A549 (cell line): Measurements from ENCODE around the gene CARD14.

Source experiments
- CHD2 ChIP-seq: fragments of 150-350 bp; IDR thresholded peaks from 2 replicates; pipeline ENCODE4 v1.6.1; 2014; ENCODE audit warnings: low read length; ENCODE audit not compliant: partially characterized antibody
- JUN ChIP-seq, 2 experiments: fragments of >200 bp; sonication (Bioruptor Twin); formaldehyde crosslinking; IDR thresholded peaks; 2 replicates in 1 of 2; 3 replicates in 1 of 2; pipeline ENCODE4 v1.6.1; 2016 to 2017
- JUNB ChIP-seq: fragments of >200 bp; sonication (Bioruptor Twin); formaldehyde crosslinking; IDR thresholded peaks from 2 replicates; pipeline ENCODE4 v1.6.1; 2016
- KDM5A ChIP-seq: fragments of 200-600 bp; sonication (generic); IDR thresholded peaks from 2 replicates; pipeline ENCODE4 v1.6.1; 2016; ENCODE audit warnings: antibody characterized with exemption, mild to moderate bottlenecking
- NR3C1 ChIP-seq: fragments of >200 bp; sonication (Bioruptor Twin); formaldehyde crosslinking; IDR thresholded peaks from 3 replicates; pipeline ENCODE4 v1.6.1; 2017
- POLR2A ChIP-seq: IDR thresholded peaks from 2 replicates; pipeline ENCODE4 v1.6.1; 2012; ENCODE audit warnings: mild to moderate bottlenecking, low read length
- ZSCAN20 ChIP-seq: fragments of 250-450 bp; sonication (Bioruptor Pico); IDR thresholded peaks from 2 replicates; pipeline ENCODE4 v1.8.0; 2022; ENCODE audit warnings: mild to moderate bottlenecking, moderate library complexity
- TF ChIP-seq, protein P1 (sequence below): fragments of >200 bp; sonication (Bioruptor Twin); formaldehyde crosslinking; IDR thresholded peaks from 3 replicates; pipeline ENCODE4 v1.5.1; 2016
- TF ChIP-seq, protein P2 (sequence below): IDR thresholded peaks from 2 replicates; pipeline ENCODE4 v1.6.1; 2012
- TF ChIP-seq, protein P3 (sequence below): fragments of >200 bp; sonication (Bioruptor Twin); formaldehyde crosslinking; IDR thresholded peaks from 3 replicates; pipeline ENCODE4 v1.6.1; 2016

DNA sequence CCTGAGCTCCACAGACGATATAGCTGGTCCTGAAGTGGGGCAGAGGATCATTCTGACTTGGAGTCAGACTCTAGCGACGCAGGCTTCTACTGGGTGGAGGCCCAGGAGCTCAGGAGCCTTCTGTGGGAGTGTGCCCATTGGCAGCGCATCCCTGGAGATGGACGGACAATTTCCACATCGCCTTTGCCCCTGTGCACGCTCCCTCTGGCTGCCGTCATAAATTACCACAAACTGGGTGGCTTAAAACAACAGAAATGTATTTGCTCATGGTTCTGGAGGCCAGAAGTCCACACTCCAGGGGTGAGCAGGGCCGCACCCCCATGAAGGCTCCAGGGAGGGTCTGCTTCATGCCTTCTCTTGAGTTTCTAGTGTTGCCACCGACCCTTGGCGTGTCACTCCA, 6.9 kb downstream of the CARD14 start:
- TF ChIP-seq, protein P1, sequence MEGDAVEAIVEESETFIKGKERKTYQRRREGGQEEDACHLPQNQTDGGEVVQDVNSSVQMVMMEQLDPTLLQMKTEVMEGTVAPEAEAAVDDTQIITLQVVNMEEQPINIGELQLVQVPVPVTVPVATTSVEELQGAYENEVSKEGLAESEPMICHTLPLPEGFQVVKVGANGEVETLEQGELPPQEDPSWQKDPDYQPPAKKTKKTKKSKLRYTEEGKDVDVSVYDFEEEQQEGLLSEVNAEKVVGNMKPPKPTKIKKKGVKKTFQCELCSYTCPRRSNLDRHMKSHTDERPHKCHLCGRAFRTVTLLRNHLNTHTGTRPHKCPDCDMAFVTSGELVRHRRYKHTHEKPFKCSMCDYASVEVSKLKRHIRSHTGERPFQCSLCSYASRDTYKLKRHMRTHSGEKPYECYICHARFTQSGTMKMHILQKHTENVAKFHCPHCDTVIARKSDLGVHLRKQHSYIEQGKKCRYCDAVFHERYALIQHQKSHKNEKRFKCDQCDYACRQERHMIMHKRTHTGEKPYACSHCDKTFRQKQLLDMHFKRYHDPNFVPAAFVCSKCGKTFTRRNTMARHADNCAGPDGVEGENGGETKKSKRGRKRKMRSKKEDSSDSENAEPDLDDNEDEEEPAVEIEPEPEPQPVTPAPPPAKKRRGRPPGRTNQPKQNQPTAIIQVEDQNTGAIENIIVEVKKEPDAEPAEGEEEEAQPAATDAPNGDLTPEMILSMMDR, result no peak
- TF ChIP-seq CHD2 (no peak), KDM5A (no peak), NR3C1 (no peak), JUNB (no peak), POLR2A (no peak), JUN (IDR thresholded peaks at IDR 0.05) (no peak), ZSCAN20 (CRISPR knock-in tag) (no peak)
- TF ChIP-seq, protein P2, sequence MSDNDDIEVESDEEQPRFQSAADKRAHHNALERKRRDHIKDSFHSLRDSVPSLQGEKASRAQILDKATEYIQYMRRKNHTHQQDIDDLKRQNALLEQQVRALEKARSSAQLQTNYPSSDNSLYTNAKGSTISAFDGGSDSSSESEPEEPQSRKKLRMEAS, result no peak
- TF ChIP-seq, protein P3, sequence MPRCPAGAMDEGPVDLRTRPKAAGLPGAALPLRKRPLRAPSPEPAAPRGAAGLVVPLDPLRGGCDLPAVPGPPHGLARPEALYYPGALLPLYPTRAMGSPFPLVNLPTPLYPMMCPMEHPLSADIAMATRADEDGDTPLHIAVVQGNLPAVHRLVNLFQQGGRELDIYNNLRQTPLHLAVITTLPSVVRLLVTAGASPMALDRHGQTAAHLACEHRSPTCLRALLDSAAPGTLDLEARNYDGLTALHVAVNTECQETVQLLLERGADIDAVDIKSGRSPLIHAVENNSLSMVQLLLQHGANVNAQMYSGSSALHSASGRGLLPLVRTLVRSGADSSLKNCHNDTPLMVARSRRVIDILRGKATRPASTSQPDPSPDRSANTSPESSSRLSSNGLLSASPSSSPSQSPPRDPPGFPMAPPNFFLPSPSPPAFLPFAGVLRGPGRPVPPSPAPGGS, result no peak
